ENCODE results near the gene SH3BP2.

GRCh38 chr4:2795893-2796848, 3.3 kb downstream of the SH3BP2 start:
- TF ChIP-seq CTCF (optimal IDR thresholded peaks at IDR 0.05 in 1 of 3, IDR thresholded peaks at IDR 0.05 in 1 of 3, conservative IDR thresholded peaks at IDR 0.05 in 1 of 3; ENCODE audit: extremely low read depth in 1 of 3, insufficient read depth in 2 of 3, low read length in 3 of 3) (peak in 1 of 3 experiments; percentile 12), EZH2 (IDR thresholded peaks at IDR 0.05; ENCODE audit: low read length) (no peak)

All from keratinocyte (primary cell).